HG03457 (cell line): ENCODE results near the gene FASN.

Source experiments
- ATAC-seq: cut with Tn5 transposase; IDR thresholded peaks from one replicate; pipeline ENCODE4 v1.9.1; 2021; ENCODE audit warnings: moderate number of reproducible peaks; ENCODE audit not compliant: unreplicated experiment

FASN gene

GRCh38 chr17:82089723-82090548 is 8.1 kb downstream of the FASN start:
- ATAC-seq: no peak

- no peak for ATAC-seq
Measured at GRCh38 chr17:82088838-82089722, 9.0 kb downstream of the FASN start.

GRCh38 chr17:82087961-82088837 is 9.8 kb downstream of the FASN start:
- ATAC-seq: no peak

GRCh38 chr17:82086941-82087906 is 10.8 kb downstream of the FASN start:
- no peak for ATAC-seq

GRCh38 chr17:82085931-82086764 is 11.9 kb downstream of the FASN start:
- ATAC-seq: no peak

- ATAC-seq: no peak
Measured at GRCh38 chr17:82085031-82085861, 12.8 kb downstream of the FASN start.

GRCh38 chr17:82084373-82085030 is 13.5 kb downstream of the FASN start:
- ATAC-seq: no peak

- no peak for ATAC-seq
Measured at GRCh38 chr17:82083533-82084359, 14.3 kb downstream of the FASN start.

GRCh38 chr17:82083009-82083408 is 15.0 kb downstream of the FASN start:
- no peak for ATAC-seq

- ATAC-seq: no peak
Measured at GRCh38 chr17:82082456-82082855, 15.6 kb downstream of the FASN start.

- ATAC-seq: no peak
Measured at GRCh38 chr17:82081966-82082365, 16.1 kb downstream of the FASN start.

GRCh38 chr17:82081546-82081945 is 16.5 kb downstream of the FASN start:
- ATAC-seq: no peak

GRCh38 chr17:82080789-82081464 is 17.1 kb downstream of the FASN start:
- ATAC-seq: no peak

GRCh38 chr17:82080048-82080788 is 17.8 kb downstream of the FASN start:
- no peak for ATAC-seq

- no peak for ATAC-seq
Measured at GRCh38 chr17:82079001-82079677, 18.9 kb downstream of the FASN start.
